T-helper 17 cell (primary cell): ENCODE data around the gene KRT16. TPM values are rescaled to one million over a fixed set of nuclear protein-coding genes. Genes with fewer than 3 reads are reported as not detected.

Experiments
- ATAC-seq: fragments of 150-1000 bp; cut with Tn5 transposase; 2 replicates; pipeline ENCODE4 v1.10.0; 2021; ENCODE audit warnings: mild to moderate bottlenecking, moderate library complexity
- DNase-seq, 3 donors: peaks; one replicate each; pipeline versions ENCODE4 v3.0.0 to v3.0.0-alpha.2; 2020 to 2021
- H3K9me3 ChIP-seq: one replicate; pipeline ENCODE4 v1.7.0; 2013; ENCODE audit warnings: low read length, mild to moderate bottlenecking; ENCODE audit not compliant: control insufficient read depth, poor library complexity, severe bottlenecking
- H3K27ac Mint-ChIP-seq: one replicate; pipeline ENCODE4 v1.8.0; 2022; ENCODE audit warnings: mild to moderate bottlenecking, moderate library complexity, mixed read lengths
- H3K27me3 Mint-ChIP-seq: one replicate; pipeline ENCODE4 v1.8.0; 2022; ENCODE audit warnings: mixed read lengths
- H3K36me3 Mint-ChIP-seq: one replicate; pipeline ENCODE4 v1.8.0; 2022; ENCODE audit warnings: low read depth, mixed read lengths
- H3K4me1 Mint-ChIP-seq: one replicate; pipeline ENCODE4 v1.8.0; 2022; ENCODE audit warnings: mild to moderate bottlenecking, mixed read lengths
- H3K4me3 Mint-ChIP-seq: one replicate; pipeline ENCODE4 v1.8.0; 2022; ENCODE audit warnings: mild to moderate bottlenecking, moderate library complexity, mixed read lengths
- total RNA-seq, 4 donors: library from RNA in 2 of 4; stranded (reverse) in 2 of 4; gene quantifications; one replicate each; pipeline ENCODE4 v1.2.3 and lab custom pipeline; 2022 to 2026

The KRT16 gene
- total RNA-seq, 2 donors from 2014 or later, result not detected

GRCh38 chr17:41571561-41572434 is 40.8 kb downstream of the KRT16 start, which contains the start of gene KRT9:
Gene KRT9 (minus strand): TSS chr17:41572059. CDS start chr17:41571992, 67 bp downstream.
- H3K4me1 Mint-ChIP-seq, result peaks cover 3% of the 10 kb centered on the region
- DNase-seq (no peak), ATAC-seq (no peak)
- H3K27me3 Mint-ChIP-seq, result peaks cover 39% of the 10 kb centered on the region
- H3K27ac Mint-ChIP-seq, result no peak within 1 kb of the TSS
- no peaks in the 10 kb centered on the region for H3K36me3 Mint-ChIP-seq
- H3K9me3 ChIP-seq, result no peaks in the 10 kb centered on the region
- no peak within 1 kb of the TSS for H3K4me3 Mint-ChIP-seq

- Mint-ChIP-seq H3K36me3 (no peaks in the 10 kb centered on the region), H3K27me3 (peaks cover 33% of the 10 kb centered on the region), H3K27ac (no peak overlapping the region), H3K4me1 (peaks cover 3% of the 10 kb centered on the region), H3K4me3 (no peak overlapping the region)
- H3K9me3 ChIP-seq, result no peaks in the 10 kb centered on the region
- ATAC-seq, result no peak
- DNase-seq, result no peak
These were observed 45.2 kb downstream of the KRT16 start for GRCh38 chr17:41567317-41567716.

GRCh38 chr17:41565338-41565737 is 47.2 kb downstream of the KRT16 start:
- H3K9me3 ChIP-seq, result no peaks in the 10 kb centered on the region
- no peaks in the 10 kb centered on the region for H3K36me3 Mint-ChIP-seq
- no peak for DNase-seq
- peaks cover 3% of the 10 kb centered on the region for H3K4me1 Mint-ChIP-seq
- no peak overlapping the region for H3K27ac Mint-ChIP-seq
- no peak for ATAC-seq
- H3K27me3 Mint-ChIP-seq, result peaks cover 33% of the 10 kb centered on the region
- H3K4me3 Mint-ChIP-seq, result no peak overlapping the region

GRCh38 chr17:41563607-41564170 is 48.9 kb downstream of the KRT16 start:
- peaks cover 3% of the 10 kb centered on the region for H3K36me3 Mint-ChIP-seq

GRCh38 chr17:41561554-41561953 is 51.0 kb downstream of the KRT16 start:
- Mint-ChIP-seq H3K4me1 (no peaks in the 10 kb centered on the region), H3K27me3 (peaks cover 70% of the 10 kb centered on the region), H3K36me3 (peaks cover 3% of the 10 kb centered on the region), H3K4me3 (no peak overlapping the region), H3K27ac (no peak overlapping the region)
- ATAC-seq, result no peak
- H3K9me3 ChIP-seq, result no peaks in the 10 kb centered on the region
- DNase-seq, result no peak

More at GRCh38 chr17:41563607-41564170, 48.9 kb downstream of the KRT16 start:
- H3K27ac Mint-ChIP-seq, result no peak overlapping the region
- peaks cover 3% of the 10 kb centered on the region for H3K4me1 Mint-ChIP-seq
- H3K9me3 ChIP-seq, result no peaks in the 10 kb centered on the region
- ATAC-seq, result no peak
- peaks cover 49% of the 10 kb centered on the region for H3K27me3 Mint-ChIP-seq
- no peak for DNase-seq
- H3K4me3 Mint-ChIP-seq, result no peak overlapping the region

Other genes starting within 250 kb of the KRT16 start
- gene KRT33B, start 243.0 kb downstream of the KRT16 start, total RNA-seq, result not detected
- gene KRT34, start 230.5 kb downstream of the KRT16 start, total RNA-seq, result not detected
- gene KRT31, start 215.2 kb downstream of the KRT16 start, total RNA-seq, result not detected
- not detected for gene KRT37, start 188.2 kb downstream of the KRT16 start, total RNA-seq
- gene KRT38, start 171.8 kb downstream of the KRT16 start, total RNA-seq, result not detected
- gene KRT32, start 145.4 kb downstream of the KRT16 start, total RNA-seq, result not detected
- not detected for gene KRT35, start 131.6 kb downstream of the KRT16 start, total RNA-seq
- not detected for gene KRT36, start 122.9 kb downstream of the KRT16 start, total RNA-seq
- gene KRT13, start 107.2 kb downstream of the KRT16 start, total RNA-seq, result not detected
- not detected for gene KRT15, start 93.9 kb downstream of the KRT16 start, total RNA-seq
- not detected for gene KRT19, start 84.5 kb downstream of the KRT16 start, total RNA-seq
- not detected for gene KRT9, start 40.7 kb downstream of the KRT16 start, total RNA-seq
- not detected for gene KRT14, start 25.9 kb downstream of the KRT16 start, total RNA-seq
- gene KRT17, start 11.8 kb upstream of the KRT16 start, total RNA-seq, result not detected
- 1,000 to 10,000 TPM; 2,426 to 2,697 TPM for gene EIF1, start 76.1 kb upstream of the KRT16 start, total RNA-seq
- gene GAST, start 99.6 kb upstream of the KRT16 start, total RNA-seq, result not detected
- gene HAP1, start 121.9 kb upstream of the KRT16 start, total RNA-seq, result 1 to 10 TPM in 1 of 2 donors, under 1 TPM in 1; 0.15 to 1.3 TPM
- gene JUP, start 173.9 kb upstream of the KRT16 start, total RNA-seq, result 1 to 10 TPM in 1 of 2 donors, under 1 TPM in 1; 0.63 to 1.4 TPM
- 1 to 10 TPM; 1.7 to 2.0 TPM for gene P3H4, start 199.2 kb upstream of the KRT16 start, total RNA-seq
- not detected for gene FKBP10, start 200.2 kb upstream of the KRT16 start, total RNA-seq
- gene NT5C3B, start 223.5 kb upstream of the KRT16 start, total RNA-seq, result 10 to 100 TPM; 23.1 to 28.9 TPM
- gene KLHL10, start 225.1 kb upstream of the KRT16 start, total RNA-seq, result not detected